H1 (cell line): ENCODE data around the gene PRLHR. TPM values are rescaled to one million over a fixed set of nuclear protein-coding genes. Genes with fewer than 3 reads are reported as not detected.

Experiments
- CTCF ChIA-PET: fragments of 300-600 bp; sonication (Branson Sonifier 250); formaldehyde crosslinking; loops from one replicate; lab custom pipeline; 2021; ENCODE audit not compliant: partially characterized antibody; lab: Charles Lee
- POLR2A ChIA-PET: fragments of 300-600 bp; sonication (Branson Sonifier 250); formaldehyde crosslinking; loops from one replicate; lab custom pipeline; 2021; ENCODE audit warnings: inconsistent platforms; ENCODE audit not compliant: partially characterized antibody; lab: Charles Lee
- DNase-seq, 2 experiments: peaks; one replicate each; pipeline versions ENCODE4 v3.0.0 to v3.0.0-alpha.2; 2010 to 2022; ENCODE audit warnings: low spot score in 2 of 2, low read depth in 1 of 2, mixed read lengths in 1 of 2
- FAIRE-seq: peaks from 2 replicates; lab custom pipeline; 2011; peaks lifted over from hg19 to GRCh38; lab: Jason Lieb, UNC
- H2AFZ ChIP-seq: 2 replicates; pipeline ENCODE4 v1.8.1; 2012; ENCODE audit warnings: low read length, inconsistent platforms
- H2AK5ac ChIP-seq: 2 replicates; pipeline ENCODE4 v1.6.1; 2013; ENCODE audit warnings: low read depth, low read length
- H2BK120ac ChIP-seq: replicated peaks from 2 replicates; pipeline ENCODE3; 2013; ENCODE audit warnings: low read depth, low read length, inconsistent platforms
- H2BK12ac ChIP-seq: 2 replicates; pipeline ENCODE4 v1.6.1; 2013; ENCODE audit warnings: low read depth, low read length
- H2BK15ac ChIP-seq: 2 replicates; pipeline ENCODE4 v1.6.1; 2013; ENCODE audit warnings: low read length
- H2BK20ac ChIP-seq: 2 replicates; pipeline ENCODE4 v1.6.1; 2013; ENCODE audit warnings: low read length
- H2BK5ac ChIP-seq: 2 replicates; pipeline ENCODE4 v1.6.1; 2013; ENCODE audit warnings: low read depth, low read length
- H3K14ac ChIP-seq: 2 replicates; pipeline ENCODE4 v1.6.1; 2013; ENCODE audit warnings: inconsistent platforms; ENCODE audit not compliant: insufficient read length
- H3K18ac ChIP-seq: 2 replicates; pipeline ENCODE4 v1.6.1; 2013; ENCODE audit warnings: low read length; ENCODE audit errors: extremely low read depth
- H3K23ac ChIP-seq: 2 replicates; pipeline ENCODE4 v1.6.1; 2013; ENCODE audit warnings: inconsistent platforms; ENCODE audit not compliant: insufficient read length
- H3K23me2 ChIP-seq: 2 replicates; pipeline ENCODE4 v1.6.1; 2013; ENCODE audit warnings: low read depth, low read length
- H3K27ac ChIP-seq: 2 replicates; pipeline ENCODE4 v1.6.1; 2011; ENCODE audit warnings: low read depth, low read length, inconsistent platforms
- H3K27me3 ChIP-seq, 4 experiments: replicated peaks in 1 of 4; 1 replicate in 1 of 4; 2 replicates in 3 of 4; pipeline versions ENCODE4 v1.6.1 to v1.8.1; 2011 to 2013; ENCODE audit warnings: low read length in 3 of 4, mild to moderate bottlenecking in 3 of 4, inconsistent platforms in 2 of 4, mixed read lengths in 2 of 4, moderate library complexity in 1 of 4; ENCODE audit not compliant: control insufficient read depth in 3 of 4, insufficient read depth in 3 of 4; ENCODE audit errors: extremely low read depth in 1 of 4
- H3K36me3 ChIP-seq, 4 experiments: 2 replicates each; pipeline versions ENCODE4 v1.6.1 to v1.8.1; 2011 to 2013; ENCODE audit warnings: mild to moderate bottlenecking in 4 of 4, low read length in 3 of 4, moderate library complexity in 2 of 4, control low read depth in 1 of 4, inconsistent platforms in 1 of 4; ENCODE audit not compliant: insufficient read depth in 4 of 4, control insufficient read depth in 2 of 4
- H3K4ac ChIP-seq: replicated peaks from 2 replicates; pipeline ENCODE3; 2013; ENCODE audit warnings: low read length, low read depth, mixed read lengths, inconsistent platforms; ENCODE audit not compliant: insufficient read length
- H3K4me1 ChIP-seq, 4 experiments: replicated peaks in 1 of 4; 1 replicate in 1 of 4; 2 replicates in 3 of 4; pipeline versions ENCODE4 v1.6.1 to v1.8.1; 2011 to 2013; ENCODE audit warnings: low read length in 3 of 4, inconsistent platforms in 2 of 4, mixed read lengths in 1 of 4; ENCODE audit not compliant: insufficient read depth in 4 of 4, control insufficient read depth in 3 of 4
- H3K4me2 ChIP-seq, 2 experiments: 2 replicates each; pipeline versions ENCODE4 v1.6.1 to v1.8.1; 2011 to 2013; ENCODE audit warnings: low read depth in 2 of 2, low read length in 2 of 2, control low read depth in 1 of 2, inconsistent platforms in 1 of 2, mild to moderate bottlenecking in 1 of 2; ENCODE audit not compliant: insufficient read depth in 1 of 2
- H3K4me3 ChIP-seq, 4 experiments: fragments of 200-600, 300-600 bp in 1 of 4; sonication (generic), shearing (Covaris generic), sonication (Bioruptor Twin) in 1 of 4; 2 replicates each; pipeline versions ENCODE4 v1.5.1 to v1.8.1; 2011 to 2016; ENCODE audit warnings: low read length in 4 of 4, low read depth in 3 of 4, control low read depth in 2 of 4, inconsistent platforms in 2 of 4, mild to moderate bottlenecking in 2 of 4, mixed read lengths in 1 of 4, moderate library complexity in 1 of 4; ENCODE audit not compliant: insufficient read depth in 2 of 4; ENCODE audit errors: extremely low read depth in 1 of 4
- H3K56ac ChIP-seq: replicated peaks from 2 replicates; pipeline ENCODE3; 2013; ENCODE audit warnings: low read depth, mild to moderate bottlenecking, mixed read lengths, low read length, inconsistent platforms; ENCODE audit not compliant: insufficient read length
- H3K79me1 ChIP-seq: 2 replicates; pipeline ENCODE4 v1.6.1; 2013; ENCODE audit warnings: low read depth, low read length, control low read depth
- H3K79me2 ChIP-seq, 2 experiments: 2 replicates each; pipeline versions ENCODE4 v1.6.1 to v1.8.1; 2012 to 2013; ENCODE audit warnings: low read length in 2 of 2, mild to moderate bottlenecking in 2 of 2, inconsistent platforms in 1 of 2; ENCODE audit not compliant: insufficient read depth in 2 of 2, control insufficient read depth in 1 of 2
- H3K9ac ChIP-seq, 4 experiments: replicated peaks in 1 of 4; 1 replicate in 1 of 4; 2 replicates in 3 of 4; pipeline versions ENCODE4 v1.6.1 to v1.8.1; 2011 to 2013; ENCODE audit warnings: low read depth in 3 of 4, low read length in 3 of 4, control low read depth in 2 of 4, mild to moderate bottlenecking in 2 of 4, moderate library complexity in 2 of 4, inconsistent platforms in 1 of 4; ENCODE audit errors: extremely low read depth in 1 of 4
- H3K9me3 ChIP-seq, 2 experiments: 2 replicates each; pipeline versions ENCODE4 v1.6.1 to v1.8.1; 2012 to 2013; ENCODE audit warnings: mild to moderate bottlenecking in 2 of 2, moderate library complexity in 2 of 2, control low read depth in 1 of 2, inconsistent platforms in 1 of 2, low read depth in 1 of 2, low read length in 1 of 2, mixed read lengths in 1 of 2; ENCODE audit not compliant: insufficient read depth in 2 of 2
- H4K20me1 ChIP-seq, 2 experiments: replicated peaks in 1 of 2; 2 replicates each; pipeline versions ENCODE3 to v1.8.1; 2011 to 2013; ENCODE audit warnings: inconsistent platforms in 2 of 2, low read length in 2 of 2, mild to moderate bottlenecking in 1 of 2; ENCODE audit not compliant: insufficient read depth in 2 of 2, control insufficient read depth in 1 of 2
- H4K5ac ChIP-seq: 2 replicates; pipeline ENCODE4 v1.6.1; 2013; ENCODE audit warnings: low read length, low read depth, mixed read lengths, inconsistent platforms; ENCODE audit not compliant: insufficient read length
- H4K8ac ChIP-seq: 2 replicates; pipeline ENCODE4 v1.8.0; 2013; ENCODE audit warnings: mild to moderate bottlenecking, moderate library complexity, low read length, inconsistent platforms; ENCODE audit not compliant: insufficient read depth; ENCODE audit errors: extremely low read depth
- H4K91ac ChIP-seq: replicated peaks from 2 replicates; pipeline ENCODE3; 2013; ENCODE audit warnings: low read length, mixed read lengths, inconsistent platforms; ENCODE audit not compliant: insufficient read length
- CREB1 ChIP-seq: IDR thresholded peaks from 2 replicates; pipeline ENCODE4 v1.6.1; 2012; ENCODE audit warnings: inconsistent platforms
- FOSL1 ChIP-seq: IDR thresholded peaks from 2 replicates; pipeline ENCODE4 v1.6.1; 2011; ENCODE audit warnings: mild to moderate bottlenecking, low read depth, low read length, moderate library complexity; ENCODE audit not compliant: insufficient read depth
- KDM1A ChIP-seq: fragments of 200-600, 300-600 bp; sonication (generic); IDR thresholded peaks from 2 replicates; pipeline ENCODE4 v1.7.1; 2016; ENCODE audit warnings: mild to moderate bottlenecking, low read length, borderline replicate concordance
- KDM4A ChIP-seq: IDR thresholded peaks from one replicate; pipeline ENCODE4 v1.7.1; 2012; ENCODE audit warnings: low read depth, mild to moderate bottlenecking, moderate library complexity, low read length, inconsistent platforms; ENCODE audit not compliant: severe bottlenecking
- MAFK ChIP-seq: IDR thresholded peaks from 2 replicates; pipeline ENCODE4 v1.6.1; 2012; ENCODE audit warnings: low read depth, mild to moderate bottlenecking, improper control_type of control experiment, low read length
- PHF8 ChIP-seq: fragments of 200-600 bp; sonication (generic); conservative IDR thresholded peaks from 2 replicates; pipeline ENCODE4 v1.7.1; 2012; ENCODE audit warnings: low read depth, mild to moderate bottlenecking, inconsistent platforms, low read length, moderate library complexity
- RAD21 ChIP-seq, 2 experiments: IDR thresholded peaks in 1 of 2; conservative IDR thresholded peaks in 1 of 2; 2 replicates each; pipeline ENCODE4 v1.6.1; 2011; ENCODE audit warnings: low read depth in 2 of 2, low read length in 2 of 2, improper control_type of control experiment in 1 of 2, inconsistent platforms in 1 of 2, mild to moderate bottlenecking in 1 of 2, moderate library complexity in 1 of 2
- RNF2 ChIP-seq: fragments of 200-900, 300-1000 bp; sonication (generic); IDR thresholded peaks from 2 replicates; pipeline ENCODE4 v1.7.1; 2016; ENCODE audit warnings: borderline replicate concordance, low read depth, mild to moderate bottlenecking, antibody characterized with exemption, low read length; ENCODE audit not compliant: poor library complexity, severe bottlenecking; ENCODE audit errors: missing control alignments
- SP2 ChIP-seq: IDR thresholded peaks from 2 replicates; pipeline ENCODE4 v1.6.1; 2012; ENCODE audit warnings: mild to moderate bottlenecking, low read length, inconsistent platforms
- SUZ12 ChIP-seq: fragments of 200-600 bp; sonication (generic); IDR thresholded peaks from 2 replicates; pipeline ENCODE4 v1.6.1; 2012; ENCODE audit warnings: mild to moderate bottlenecking, inconsistent platforms, low read length, moderate library complexity, mixed read lengths
- TAF7 ChIP-seq: optimal IDR thresholded peaks from 2 replicates; pipeline ENCODE3; 2011; ENCODE audit warnings: low read depth, mild to moderate bottlenecking, inconsistent platforms, low read length, moderate library complexity, borderline replicate concordance
- YY1 ChIP-seq: IDR thresholded peaks from 2 replicates; pipeline ENCODE4 v1.6.1; 2011; ENCODE audit warnings: low read depth, mild to moderate bottlenecking, low read length
- WGBS, 2 experiments: shearing (Covaris generic) in 1 of 2; methylation state at CpG; one replicate each; pipeline versions ENCODE4 v1.1.6 to v1.1.7; 2013 to 2015; ENCODE audit warnings: low lambda C conversion rate in 2 of 2, mixed read lengths in 2 of 2, inconsistent platforms in 1 of 2, low coverage in 1 of 2, missing lambda C conversion rate in 1 of 2; ENCODE audit not compliant: insufficient replicate concordance in 2 of 2, insufficient coverage in 1 of 2, insufficient read length in 1 of 2; ENCODE audit errors: extremely low coverage in 1 of 2, missing lambda C conversion rate in 1 of 2; 5-methylcytosine and 5-hydroxymethylcytosine counted together
- polyA plus RNA-seq, 7 experiments: library from polyadenylated mRNA; depleted of rRNA in 3 of 7; stranded (reverse) in 5 of 7; unstranded in 2 of 7; fragments of >200 nt in 5 of 7; fragments of 200-250 nt in 2 of 7; gene quantifications; 1 replicate in 5 of 7; 2 replicates in 1 of 7; 4 replicates in 1 of 7; pipeline versions ENCODE4 v1.2.1 to v1.2.3, GENCODE V29; 2011 to 2013; ENCODE audit warnings: missing spikeins in 2 of 7, mixed read lengths in 2 of 7
- total RNA-seq: library from RNA; stranded (reverse); fragmentation: NEBNext Ultra II Directional; extraction: Animal tissue kit (Norgen Biotek cat#: 25700); gene quantifications from 2 replicates; pipeline ENCODE4 v1.2.1, GENCODE V29; 2021

PRLHR gene
- total and polyA plus RNA-seq, 2 of the 8 experiments (the other 6 are each of a cell fraction or from before 2014, with no cell fraction given) = not detected

DNA sequence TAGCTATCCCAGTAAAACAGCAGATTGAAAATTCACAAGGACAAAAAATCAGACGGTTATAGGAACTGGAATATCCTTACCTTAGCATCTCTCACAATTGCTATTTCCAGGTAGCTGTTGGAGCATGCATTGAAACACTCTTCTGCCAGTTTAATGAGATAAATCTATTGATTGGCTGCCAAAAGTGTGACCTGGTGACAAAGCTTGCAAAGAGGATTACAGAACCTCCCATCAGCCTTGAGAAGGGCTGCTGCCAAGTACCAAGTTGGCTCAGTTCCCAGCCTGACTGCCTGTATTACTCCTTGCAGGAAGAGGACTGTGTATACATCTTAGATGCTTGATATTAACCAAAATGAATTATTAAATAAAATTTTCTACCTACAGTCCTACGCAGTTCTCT is 5.1 kb downstream of the PRLHR start:
- Histone ChIP-seq H3K27me3 (peaks cover 15 to 33% (median 24%) of the 10 kb centered on the region in 4 experiments), H3K36me3 (no peaks in the 10 kb centered on the region), H3K4me2 (no peak overlapping the region), H2AFZ (no peak overlapping the region), H3K18ac (no peak overlapping the region)
- TF ChIP-seq SUZ12 (no peak), KDM1A (no peak), YY1 (no peak), CREB1 (no peak), KDM4A (no peak), FOSL1 (no peak), PHF8 (no peak), MAFK (no peak), RNF2 (no peak), TAF7 (no peak), SP2 (no peak), RAD21 (IDR thresholded peaks at IDR 0.05 in 1 of 2, conservative IDR thresholded peaks at IDR 0.05 in 1 of 2; ENCODE audit: low read depth in 2 of 2, low read length in 2 of 2) (no peak)
- TF ChIP-seq, all 59 proteins: peak for 0
- Histone ChIP-seq H2BK15ac (no peak overlapping the region), H2BK20ac (no peak overlapping the region), H4K91ac (no peak overlapping the region), H4K8ac (no peak overlapping the region), H4K20me1 (peaks cover 2 to 6% of the 10 kb centered on the region in 2 experiments), H3K23ac (no peak overlapping the region), H4K5ac (no peak overlapping the region), H3K79me2 (no peaks in the 10 kb centered on the region), H3K4me3 (no peak overlapping the region), H3K14ac (no peak overlapping the region), H3K9me3 (no peaks in the 10 kb centered on the region; a peak in 1 of 4 replicates), H3K4me1 (peaks cover 0 to 11% (median 9%) of the 10 kb centered on the region in 4 experiments; a peak in 5 of 7 replicates), H2AK5ac (no peak overlapping the region), H3K27ac (no peak overlapping the region), H2BK120ac (no peak overlapping the region), H2BK5ac (no peak overlapping the region), H2BK12ac (no peak overlapping the region), H3K4ac (no peak overlapping the region), H3K79me1 (no peaks in the 10 kb centered on the region), H3K9ac (no peak overlapping the region), H3K23me2 (no peaks in the 10 kb centered on the region; the same call in 1 of the 2 replicates), H3K56ac (no peak overlapping the region)
- ChIA-PET POLR2A (no interaction called here), CTCF (interaction anchor here (0.7 to 2.7 kb wide), 6 partner anchors 10 to 123 kb away, joined by 3 to 16 read pairs (median 4); no protein-coding TSS in a partner anchor)
- no peak for DNase-seq
- 94% methylated on average over 2 of the region's 2 CpGs; no CpG with 5 or more reads in 1 of the 2 experiments for WGBS, 2 experiments
- no peak for FAIRE-seq
